Activated naive CD8-positive, alpha-beta T cell (primary cell): Measurements from ENCODE around the gene DPP3.
A peak's percentile ranks its signal among the peaks of the same experiment; 100 is the strongest.
"Not testable (repeated sequence)": the region's sequence is repeated elsewhere in the genome, so short reads cannot be mapped to it uniquely, and the experiment has no call there.

Experiments
- H3K27ac Mint-ChIP-seq: one replicate; pipeline ENCODE4 v1.8.0; 2021; ENCODE audit warnings: mixed read lengths
- H3K27me3 Mint-ChIP-seq: one replicate; pipeline ENCODE4 v1.8.0; 2021; ENCODE audit warnings: mixed read lengths
- H3K36me3 Mint-ChIP-seq: one replicate; pipeline ENCODE4 v1.8.0; 2021; ENCODE audit warnings: mixed read lengths
- H3K4me1 Mint-ChIP-seq: one replicate; pipeline ENCODE4 v1.8.0; 2021; ENCODE audit warnings: low read depth, mixed read lengths
- H3K4me3 Mint-ChIP-seq: one replicate; pipeline ENCODE4 v1.8.0; 2021; ENCODE audit warnings: mild to moderate bottlenecking, mixed read lengths
- H3K9me3 Mint-ChIP-seq: one replicate; pipeline ENCODE4 v1.8.0; 2021; ENCODE audit warnings: low read depth, mixed read lengths

DPP3 gene

DNA sequence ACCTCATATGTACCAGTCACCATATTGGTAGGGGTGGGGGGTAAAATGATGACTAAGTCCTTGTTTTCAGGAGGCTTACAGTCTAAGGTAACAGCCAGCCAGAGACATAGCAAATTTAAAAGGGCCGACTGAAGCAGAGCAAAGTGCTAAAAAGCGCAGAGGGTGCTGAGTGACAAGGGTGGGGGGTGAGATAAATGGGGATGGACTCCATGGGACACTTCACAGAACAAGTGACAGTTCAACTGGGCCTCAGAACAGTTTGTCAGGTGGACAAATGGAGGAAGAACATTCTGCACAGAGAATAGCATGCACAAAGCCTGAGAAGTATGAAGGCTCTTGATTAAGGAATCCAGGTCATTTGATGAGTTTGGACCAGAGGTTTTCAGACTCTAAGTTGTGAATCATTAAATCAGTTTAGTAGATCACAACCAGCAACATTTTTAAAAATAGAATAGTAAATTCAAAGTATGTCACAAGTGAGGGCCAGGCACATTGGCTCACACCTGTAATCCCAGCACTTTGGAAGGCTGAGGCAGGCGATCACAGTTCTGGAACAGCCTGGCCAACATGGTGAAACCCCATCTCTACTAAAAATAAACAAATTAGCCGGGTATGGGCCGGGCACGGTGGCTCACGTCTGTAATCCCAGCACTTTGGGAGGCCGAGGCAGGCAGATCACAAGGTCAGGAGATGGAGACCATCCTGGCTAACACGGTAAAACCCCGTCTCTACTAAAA lies 44.2 kb downstream of the DPP3 start:
- no peaks in the 10 kb centered on the region for H3K27me3 Mint-ChIP-seq
- no peaks in the 10 kb centered on the region for H3K4me1 Mint-ChIP-seq
- H3K36me3 Mint-ChIP-seq: peaks cover 7% of the 10 kb centered on the region
- no peak overlapping the region for H3K4me3 Mint-ChIP-seq
- no peak overlapping the region for H3K27ac Mint-ChIP-seq
- H3K9me3 Mint-ChIP-seq: no peaks in the 10 kb centered on the region

DNA sequence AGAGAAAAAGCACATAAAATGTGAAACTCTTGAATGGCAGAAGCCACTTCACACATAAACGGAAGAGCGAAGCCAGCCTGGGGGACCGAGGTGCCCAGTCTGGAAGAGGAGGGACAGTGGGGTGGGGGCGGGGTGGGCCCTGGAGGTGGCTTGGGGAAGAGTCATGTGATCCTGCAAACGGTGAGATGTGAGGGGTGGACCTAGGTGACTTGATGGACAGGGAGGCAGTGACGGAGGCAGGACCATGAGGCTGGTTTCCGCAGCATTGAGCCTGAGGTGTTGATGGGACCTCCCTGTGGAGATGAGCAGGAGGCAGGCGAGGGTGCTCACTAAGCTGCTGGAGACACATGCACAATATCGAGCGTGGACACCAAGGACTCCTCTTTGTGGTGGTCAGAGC lies 48.8 kb downstream of the DPP3 start:
- no peaks in the 10 kb centered on the region for H3K4me1 Mint-ChIP-seq
- H3K36me3 Mint-ChIP-seq: no peaks in the 10 kb centered on the region
- H3K4me3 Mint-ChIP-seq: no peak overlapping the region
- H3K9me3 Mint-ChIP-seq: no peaks in the 10 kb centered on the region
- peak overlapping the region; percentile 11 for H3K27ac Mint-ChIP-seq
- H3K27me3 Mint-ChIP-seq: no peaks in the 10 kb centered on the region

DNA sequence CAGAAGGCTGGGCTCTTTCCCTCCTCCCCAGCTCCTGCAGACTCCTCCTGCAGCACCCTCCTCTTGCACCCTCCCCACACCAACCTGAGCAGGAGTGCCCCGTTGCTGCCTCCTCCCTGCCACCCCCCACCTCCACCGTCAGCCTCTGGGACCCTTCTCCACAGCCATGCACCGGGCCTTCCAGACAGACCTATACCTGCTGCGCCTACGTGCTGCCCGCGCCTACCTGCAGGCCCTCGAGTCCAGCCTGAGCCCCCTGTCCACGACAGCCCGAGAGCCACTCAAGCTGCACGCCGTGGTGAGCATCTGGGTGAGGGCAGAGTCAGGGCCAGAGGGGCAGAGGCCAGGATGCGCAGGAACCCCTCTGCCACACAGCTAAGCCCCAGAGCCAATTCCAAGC lies 49.4 kb downstream of the DPP3 start:
- no peaks in the 10 kb centered on the region for H3K9me3 Mint-ChIP-seq
- no peaks in the 10 kb centered on the region for H3K4me1 Mint-ChIP-seq
- no peak overlapping the region for H3K4me3 Mint-ChIP-seq
- no peak overlapping the region for H3K27ac Mint-ChIP-seq
- no peaks in the 10 kb centered on the region for H3K36me3 Mint-ChIP-seq
- no peaks in the 10 kb centered on the region for H3K27me3 Mint-ChIP-seq

DNA sequence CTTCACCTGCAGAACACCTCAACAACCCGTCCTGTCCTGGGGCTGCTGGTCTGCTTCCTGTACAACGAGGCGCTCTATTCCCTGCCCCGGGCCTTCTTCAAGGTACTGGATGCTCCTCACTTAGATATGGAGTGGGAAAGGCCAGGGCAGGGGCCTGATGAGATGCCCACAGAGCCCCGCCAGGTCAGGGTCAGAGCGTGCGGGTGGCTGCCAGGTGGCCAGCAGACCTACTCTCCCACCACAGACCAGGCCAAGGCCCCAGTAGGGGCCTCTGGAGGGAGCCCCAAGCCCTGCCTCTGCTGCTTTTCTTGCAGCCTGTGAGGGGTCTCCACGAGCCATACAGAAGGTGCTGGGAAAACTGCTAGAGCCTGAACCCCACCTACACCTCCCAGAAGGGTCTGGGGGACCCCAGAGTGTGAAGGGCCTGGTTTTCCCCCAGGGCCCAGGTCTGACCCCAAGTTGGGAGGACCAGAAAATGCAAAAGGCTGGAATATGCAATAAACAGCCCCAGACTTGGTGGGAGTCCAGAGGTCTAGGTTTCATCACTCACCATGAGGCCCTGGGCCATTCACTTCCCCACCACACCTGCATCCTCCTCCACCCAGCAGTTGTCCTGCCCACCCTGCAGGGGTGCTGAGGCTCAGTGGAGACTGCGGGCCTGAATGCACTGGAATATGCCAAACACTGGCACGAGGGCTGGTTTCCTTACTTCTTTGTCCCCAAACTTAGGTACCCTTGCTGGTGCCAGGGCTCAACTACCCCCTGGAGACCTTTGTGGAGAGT lies 50.9 kb downstream of the DPP3 start:
- Mint-ChIP-seq H3K4me3 (no peak overlapping the region), H3K27me3 (no peaks in the 10 kb centered on the region), H3K4me1 (no peaks in the 10 kb centered on the region), H3K27ac (no peak overlapping the region), H3K36me3 (peaks cover 4% of the 10 kb centered on the region), H3K9me3 (no peaks in the 10 kb centered on the region)

DNA sequence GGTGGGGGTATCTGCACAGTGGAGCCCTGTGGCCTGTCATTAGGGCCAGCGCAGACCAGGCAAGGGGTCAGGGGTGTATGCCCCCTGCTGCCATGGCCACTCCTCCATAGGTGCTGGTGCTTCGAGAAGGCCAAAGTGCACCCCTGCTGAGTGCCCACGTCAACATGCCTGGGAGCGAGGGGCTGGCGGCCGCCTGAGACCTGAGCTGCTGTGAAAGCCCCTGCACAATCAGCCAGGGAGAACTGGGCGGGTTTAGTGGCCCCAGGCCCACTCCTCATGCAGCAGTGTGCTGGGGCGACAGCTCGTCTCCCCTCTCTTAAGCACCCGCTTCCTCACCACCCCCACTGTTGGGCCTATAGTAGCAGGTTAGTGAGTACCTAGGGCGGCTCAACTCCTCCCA lies 51.6 kb downstream of the DPP3 start:
- no peak overlapping the region for H3K27ac Mint-ChIP-seq
- peaks cover 4% of the 10 kb centered on the region for H3K36me3 Mint-ChIP-seq
- H3K4me3 Mint-ChIP-seq: no peak overlapping the region
- H3K27me3 Mint-ChIP-seq: no peaks in the 10 kb centered on the region
- no peaks in the 10 kb centered on the region for H3K9me3 Mint-ChIP-seq
- no peaks in the 10 kb centered on the region for H3K4me1 Mint-ChIP-seq

DNA sequence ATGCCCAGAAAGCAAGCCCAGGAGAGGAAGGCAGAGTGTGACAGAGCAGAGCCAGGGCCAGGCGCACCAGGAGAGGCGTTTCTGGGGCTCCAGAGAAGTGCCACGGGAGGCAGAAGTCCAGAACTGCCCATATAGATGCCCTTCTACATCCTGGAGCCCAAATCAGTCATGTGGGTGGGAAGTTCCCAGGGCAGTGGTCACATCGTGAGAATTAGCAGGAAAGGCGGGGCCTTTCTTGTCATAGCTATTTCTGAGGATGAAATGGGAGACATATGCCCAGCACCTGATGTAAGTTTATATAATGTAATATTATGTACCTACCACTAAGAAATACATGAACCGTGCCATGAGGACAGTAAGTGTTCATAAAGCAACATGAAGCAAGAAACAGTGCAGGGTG lies 52.5 kb downstream of the DPP3 start:
- no peak overlapping the region for H3K27ac Mint-ChIP-seq
- no peaks in the 10 kb centered on the region for H3K27me3 Mint-ChIP-seq
- no peaks in the 10 kb centered on the region for H3K9me3 Mint-ChIP-seq
- no peak overlapping the region for H3K4me3 Mint-ChIP-seq
- H3K4me1 Mint-ChIP-seq: no peaks in the 10 kb centered on the region
- peaks cover 4% of the 10 kb centered on the region for H3K36me3 Mint-ChIP-seq

DNA sequence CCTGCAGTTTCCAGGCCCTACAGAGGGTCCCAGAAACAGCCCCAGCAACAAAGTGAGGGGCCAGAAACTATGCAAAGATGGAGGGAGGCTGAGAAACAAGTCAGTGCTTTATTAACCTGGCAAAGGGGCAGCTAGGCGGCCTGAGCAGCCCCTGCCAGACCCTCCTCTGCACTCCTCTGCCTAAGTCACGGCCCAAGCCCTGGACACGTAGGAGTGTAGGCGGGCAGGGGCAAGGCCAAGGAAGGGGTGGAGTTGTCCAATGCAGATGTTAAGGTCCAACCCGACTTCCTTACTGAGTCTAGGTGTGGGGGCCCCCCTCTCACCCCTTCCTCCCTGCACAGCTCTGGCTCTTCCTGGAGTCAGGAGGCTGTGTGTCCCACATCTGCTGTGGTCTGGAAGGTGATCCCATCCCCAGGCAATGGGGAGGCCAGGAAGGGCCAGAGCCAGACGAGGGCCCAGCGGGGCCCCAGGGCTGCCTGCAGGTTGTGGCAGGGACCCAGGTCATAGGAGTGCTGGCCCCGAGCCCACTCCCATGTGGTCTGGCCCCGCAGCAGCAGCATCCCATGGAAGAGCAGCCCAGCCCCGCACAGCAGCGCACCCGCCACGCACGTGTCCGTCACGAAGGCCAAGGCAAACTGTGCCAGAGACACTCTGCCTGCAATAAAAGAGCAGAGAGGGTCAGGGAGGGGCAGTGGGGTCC lies 59.1 kb downstream of the DPP3 start:
- Mint-ChIP-seq H3K27me3 (no peaks in the 10 kb centered on the region), H3K4me3 (no peak overlapping the region)

DNA sequence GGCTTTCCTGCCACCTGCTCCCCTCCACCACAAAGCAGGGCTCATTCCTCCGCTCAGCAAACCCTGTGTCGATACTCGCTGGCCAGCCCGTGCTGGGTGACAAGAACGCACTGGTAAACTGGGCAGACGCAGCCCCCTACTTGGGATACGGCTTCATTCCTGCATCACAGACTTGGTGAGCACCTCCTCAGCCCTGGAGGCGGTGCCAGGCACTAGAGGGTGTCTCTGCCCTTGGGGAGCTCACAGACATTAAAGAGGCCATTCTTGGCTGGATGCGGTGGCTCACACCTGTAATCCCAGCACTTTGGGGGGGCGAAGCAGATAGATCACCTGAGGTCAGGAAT lies 59.6 kb downstream of the DPP3 start:
- no peaks in the 10 kb centered on the region for H3K9me3 Mint-ChIP-seq
- H3K4me1 Mint-ChIP-seq: peaks cover 16% of the 10 kb centered on the region
- H3K4me3 Mint-ChIP-seq: no peak overlapping the region
- H3K27ac Mint-ChIP-seq: no peak overlapping the region
- peaks cover 4% of the 10 kb centered on the region for H3K36me3 Mint-ChIP-seq
- H3K27me3 Mint-ChIP-seq: no peaks in the 10 kb centered on the region

More for the DNA sequence above, 59.1 kb downstream of the DPP3 start:
- Mint-ChIP-seq H3K27ac (no peak overlapping the region), H3K36me3 (peaks cover 4% of the 10 kb centered on the region), H3K9me3 (no peaks in the 10 kb centered on the region), H3K4me1 (peaks cover 14% of the 10 kb centered on the region)

DNA sequence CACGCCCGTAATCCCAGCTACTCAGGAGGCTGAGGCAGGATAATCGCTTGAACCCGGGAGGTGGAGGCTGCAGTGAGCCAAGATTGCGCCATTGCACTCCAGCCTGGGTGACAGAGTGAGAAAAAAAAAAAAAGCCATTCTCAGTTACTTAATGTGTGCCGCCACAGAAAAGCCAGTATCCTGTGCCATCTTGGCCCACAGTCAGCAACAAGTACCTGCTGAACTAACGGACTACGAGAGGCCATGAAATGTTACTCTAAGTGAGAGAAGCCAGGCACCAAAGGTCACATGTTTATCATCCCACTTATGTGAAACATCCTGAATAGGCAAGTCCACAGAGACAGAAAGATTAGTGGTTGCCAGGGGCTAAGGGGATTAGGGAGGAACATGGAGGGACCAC lies 60.4 kb downstream of the DPP3 start:
- not testable (repeated sequence) for H3K36me3 Mint-ChIP-seq, H3K9me3 Mint-ChIP-seq, H3K27me3 Mint-ChIP-seq, H3K4me3 Mint-ChIP-seq, H3K27ac Mint-ChIP-seq
- H3K4me1 Mint-ChIP-seq: peaks cover 21% of the 10 kb centered on the region

DNA sequence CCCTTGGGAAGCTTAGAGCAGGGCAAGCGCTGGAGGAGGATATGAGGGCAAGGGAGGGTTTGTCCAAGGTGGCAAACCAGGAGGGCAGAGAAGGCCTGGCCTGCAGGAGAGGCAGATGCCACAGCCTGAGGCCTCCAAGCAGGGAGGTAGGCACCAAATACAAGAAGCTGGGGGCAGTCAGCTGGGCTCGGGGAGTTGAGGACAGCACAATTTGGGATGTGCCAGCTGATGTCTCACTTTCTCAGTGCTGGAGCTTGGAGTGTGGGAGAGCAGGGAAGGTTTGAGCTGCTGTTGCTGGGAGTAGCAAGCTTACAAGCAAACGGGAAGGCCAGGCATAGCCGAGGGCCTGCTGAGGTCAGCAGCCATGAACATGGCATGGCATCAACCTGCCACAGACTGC lies 61.7 kb downstream of the DPP3 start:
- peaks cover 23% of the 10 kb centered on the region for H3K4me1 Mint-ChIP-seq
- no peaks in the 10 kb centered on the region for H3K36me3 Mint-ChIP-seq
- no peaks in the 10 kb centered on the region for H3K9me3 Mint-ChIP-seq
- H3K4me3 Mint-ChIP-seq: no peak overlapping the region
- no peaks in the 10 kb centered on the region for H3K27me3 Mint-ChIP-seq
- peak overlapping the region; percentile 76 for H3K27ac Mint-ChIP-seq

DNA sequence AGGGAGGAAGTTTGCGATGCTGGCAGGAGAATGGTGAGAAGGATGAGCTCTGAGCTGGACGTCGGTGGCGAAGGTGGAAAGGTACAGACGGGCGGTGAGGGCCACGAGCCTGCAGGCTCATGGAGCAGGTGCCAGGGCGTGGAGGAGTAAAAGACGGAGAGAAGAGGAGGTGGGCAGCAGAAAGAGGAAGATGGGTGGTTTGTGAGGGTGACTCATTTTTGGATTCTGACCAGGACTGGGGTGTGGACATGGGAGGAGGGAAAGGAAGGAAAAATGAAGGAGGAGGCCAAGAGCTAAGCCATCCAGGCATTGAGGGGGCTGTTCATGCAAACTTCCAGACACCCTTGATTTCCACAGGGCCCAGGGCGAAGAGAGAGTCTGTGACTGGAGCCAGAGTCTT lies 62.1 kb downstream of the DPP3 start:
- Mint-ChIP-seq H3K4me1 (peaks cover 23% of the 10 kb centered on the region), H3K27ac (peak overlapping the region; percentile 91), H3K36me3 (no peaks in the 10 kb centered on the region), H3K4me3 (no peak overlapping the region), H3K27me3 (no peaks in the 10 kb centered on the region), H3K9me3 (no peaks in the 10 kb centered on the region)

DNA sequence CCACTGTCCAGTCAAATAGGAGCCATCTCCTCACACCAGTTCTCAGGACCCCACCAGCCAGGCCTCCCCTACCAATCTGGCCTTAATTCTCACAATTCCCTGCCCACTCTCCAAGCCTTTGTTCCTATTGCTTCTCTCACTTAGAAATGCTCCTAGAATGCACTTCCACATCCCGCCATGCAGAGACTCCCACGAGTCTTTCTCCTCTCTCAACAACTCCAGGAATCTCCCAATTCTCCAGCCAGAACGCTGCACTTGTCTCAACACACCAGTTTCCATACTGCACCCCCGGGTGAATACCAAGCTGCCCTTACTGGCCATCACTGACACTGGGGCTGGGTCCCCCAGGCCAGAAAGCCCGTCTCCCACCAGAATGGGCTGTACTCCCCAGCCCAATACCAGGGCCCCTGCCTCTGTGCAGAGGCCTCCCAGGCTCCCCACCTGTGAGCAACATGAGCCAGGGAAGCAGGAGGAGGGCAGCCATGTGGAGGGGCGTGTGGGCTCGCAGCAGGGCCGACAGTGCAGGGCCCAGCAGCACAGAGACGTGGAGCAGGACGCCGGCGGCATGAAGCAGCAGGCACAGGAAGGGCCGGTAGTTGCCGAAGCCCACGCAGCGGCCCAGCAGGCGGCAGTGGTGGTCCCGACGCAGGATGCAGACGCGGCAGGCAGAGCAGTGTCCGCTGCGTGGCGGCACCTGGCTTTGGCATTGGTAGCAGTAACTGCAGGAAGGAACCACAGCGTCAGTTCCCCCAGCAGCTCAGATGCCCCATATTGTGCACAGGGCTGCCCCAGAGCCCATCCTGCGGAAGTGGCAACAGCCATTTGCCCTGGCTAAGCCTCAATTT lies 63.3 kb downstream of the DPP3 start:
- Mint-ChIP-seq H3K9me3 (no peaks in the 10 kb centered on the region), H3K27ac (peak overlapping the region; percentile 91), H3K4me1 (peaks cover 23% of the 10 kb centered on the region), H3K36me3 (no peaks in the 10 kb centered on the region), H3K4me3 (peak overlapping the region; percentile 76), H3K27me3 (no peaks in the 10 kb centered on the region)

DNA sequence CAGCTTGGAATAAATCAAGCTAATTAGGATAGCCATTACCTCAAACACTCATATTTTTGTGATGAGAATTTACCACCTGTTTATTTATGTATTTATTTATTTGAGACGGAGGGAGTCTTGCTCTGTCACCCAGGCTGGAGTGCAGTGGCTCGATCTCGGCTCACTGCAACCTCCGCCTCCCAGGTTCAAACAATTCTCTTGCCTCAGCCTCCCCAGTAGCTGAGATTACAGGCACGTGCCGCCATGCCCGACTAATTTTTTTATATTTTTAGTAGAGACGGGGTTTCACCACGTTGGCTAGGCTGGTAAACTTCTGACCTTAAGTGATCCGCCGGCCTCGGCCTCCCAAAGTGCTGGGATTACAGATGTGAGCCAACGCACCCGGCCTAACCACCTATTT lies 64.7 kb downstream of the DPP3 start:
- H3K27ac Mint-ChIP-seq: peak overlapping the region; percentile 89
- H3K9me3 Mint-ChIP-seq: not testable (repeated sequence)
- peaks cover 22% of the 10 kb centered on the region for H3K4me1 Mint-ChIP-seq

DNA sequence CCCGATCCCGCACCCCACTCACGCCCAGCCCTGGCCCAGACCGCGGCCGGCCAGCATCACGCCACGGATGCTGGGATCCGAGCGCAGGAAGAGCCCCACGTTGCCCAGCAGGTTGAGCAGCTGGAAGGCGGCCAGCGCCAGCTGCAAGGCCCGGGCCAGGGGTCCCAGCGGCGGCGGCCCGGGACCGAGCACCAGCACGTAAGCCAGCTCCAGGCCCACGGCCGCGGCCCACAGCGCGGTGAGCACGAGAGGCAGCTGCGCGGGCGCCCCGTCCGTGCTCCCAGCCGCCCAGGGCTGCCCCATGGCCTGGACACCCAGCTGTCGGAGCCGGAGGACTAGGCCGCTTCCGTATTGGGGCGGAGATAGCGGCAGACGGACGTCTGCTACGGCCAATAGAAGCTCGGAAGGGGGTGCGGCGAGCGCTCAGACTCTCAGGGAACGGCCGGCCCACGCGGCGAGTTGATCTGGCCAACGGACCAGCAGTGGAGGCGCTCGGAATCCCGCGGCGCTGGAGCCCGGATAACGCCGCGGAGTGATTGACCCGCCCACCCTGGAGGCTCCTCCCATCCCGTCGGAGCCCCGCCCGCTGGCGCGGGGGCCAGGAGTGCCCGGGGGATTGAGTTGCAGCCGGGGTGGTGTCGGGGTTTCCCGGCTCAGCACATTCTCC lies 65.6 kb downstream of the DPP3 start, which contains the start of gene ZDHHC24:
Gene ZDHHC24 (minus strand): TSS at position 348 of the 667 bp plus-strand sequence. CDS start 45 bp downstream, at position 303.
- Mint-ChIP-seq H3K27me3 (no peaks in the 10 kb centered on the region), H3K4me3 (peak within 1 kb of the TSS; percentile 90), H3K27ac (peak within 1 kb of the TSS; percentile 89), H3K36me3 (no peaks in the 10 kb centered on the region), H3K4me1 (peaks cover 22% of the 10 kb centered on the region), H3K9me3 (no peaks in the 10 kb centered on the region)

More for the DNA sequence above, 64.7 kb downstream of the DPP3 start:
- not testable (repeated sequence) for H3K36me3 Mint-ChIP-seq, H3K27me3 Mint-ChIP-seq
- H3K4me3 Mint-ChIP-seq: peak overlapping the region; percentile 90
